ENCODE data around the gene UBXN2A. TPM values are rescaled to one million over a fixed set of nuclear protein-coding genes. Genes with fewer than 3 reads are reported as not detected.

UBXN2A gene, protein sequence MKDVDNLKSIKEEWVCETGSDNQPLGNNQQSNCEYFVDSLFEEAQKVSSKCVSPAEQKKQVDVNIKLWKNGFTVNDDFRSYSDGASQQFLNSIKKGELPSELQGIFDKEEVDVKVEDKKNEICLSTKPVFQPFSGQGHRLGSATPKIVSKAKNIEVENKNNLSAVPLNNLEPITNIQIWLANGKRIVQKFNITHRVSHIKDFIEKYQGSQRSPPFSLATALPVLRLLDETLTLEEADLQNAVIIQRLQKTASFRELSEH
- total RNA-seq = 8.8 and 9.3 TPM in 2 replicates

GRCh38 chr2:23939987-23940717, at the start of gene UBXN2A:
TSS of gene UBXN2A (plus strand) at chr2:23940463. CDS start at chr2:23958315, 17,852 bp downstream.

DNA sequence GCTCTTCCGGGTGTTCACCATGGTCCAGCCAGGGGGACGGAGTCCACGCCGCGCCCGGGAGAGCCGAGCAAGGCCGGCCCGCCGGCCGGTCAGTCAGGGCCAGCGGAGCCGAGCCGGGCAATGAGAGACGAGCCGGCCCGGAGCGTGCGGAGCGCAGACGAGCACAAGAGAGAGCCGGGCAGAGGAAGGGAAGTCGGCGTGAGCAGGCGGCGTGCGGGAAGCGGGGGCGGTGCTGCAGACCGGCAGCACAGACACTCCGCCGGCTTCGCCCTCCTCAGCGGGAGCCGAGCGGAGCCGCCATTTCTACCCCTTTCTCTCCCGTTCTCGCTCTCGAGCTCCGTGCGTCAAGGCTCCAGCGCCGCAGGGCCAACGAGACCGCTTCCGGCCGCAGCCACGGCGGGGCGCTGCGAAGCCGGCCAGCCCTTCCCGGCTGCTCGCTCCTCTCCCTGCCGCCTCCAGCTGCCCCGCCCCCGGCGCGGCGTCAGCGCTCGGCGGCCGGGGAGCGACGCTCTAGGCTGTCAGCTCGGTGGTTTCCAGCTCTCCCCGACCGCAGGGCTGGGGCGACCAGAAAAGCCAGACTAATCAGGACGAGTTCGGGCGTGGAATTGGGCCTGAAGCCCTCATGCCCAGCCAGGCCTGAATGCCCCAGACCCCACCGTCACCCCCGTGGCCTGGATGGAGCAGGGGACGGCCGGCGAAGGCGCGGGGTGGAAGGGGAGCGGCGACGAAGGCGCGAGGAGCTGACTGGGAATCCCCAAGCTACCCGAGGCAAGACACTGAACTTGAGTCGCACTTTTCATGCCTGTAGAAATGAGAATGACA, 13.3 kb upstream of the UBXN2A start, which contains the start of gene ATAD2B:
ATAD2B (minus strand) TSS at position 374 of the 822 bp plus-strand sequence; CDS start at position 21, 353 bp downstream.

GRCh38 chr2:24009680-24010476, 69.6 kb downstream of the UBXN2A start, which contains the start of gene MFSD2B:
TSS of gene MFSD2B (plus strand) at chr2:24010085. CDS start at chr2:24010097, 12 bp downstream.

DNA sequence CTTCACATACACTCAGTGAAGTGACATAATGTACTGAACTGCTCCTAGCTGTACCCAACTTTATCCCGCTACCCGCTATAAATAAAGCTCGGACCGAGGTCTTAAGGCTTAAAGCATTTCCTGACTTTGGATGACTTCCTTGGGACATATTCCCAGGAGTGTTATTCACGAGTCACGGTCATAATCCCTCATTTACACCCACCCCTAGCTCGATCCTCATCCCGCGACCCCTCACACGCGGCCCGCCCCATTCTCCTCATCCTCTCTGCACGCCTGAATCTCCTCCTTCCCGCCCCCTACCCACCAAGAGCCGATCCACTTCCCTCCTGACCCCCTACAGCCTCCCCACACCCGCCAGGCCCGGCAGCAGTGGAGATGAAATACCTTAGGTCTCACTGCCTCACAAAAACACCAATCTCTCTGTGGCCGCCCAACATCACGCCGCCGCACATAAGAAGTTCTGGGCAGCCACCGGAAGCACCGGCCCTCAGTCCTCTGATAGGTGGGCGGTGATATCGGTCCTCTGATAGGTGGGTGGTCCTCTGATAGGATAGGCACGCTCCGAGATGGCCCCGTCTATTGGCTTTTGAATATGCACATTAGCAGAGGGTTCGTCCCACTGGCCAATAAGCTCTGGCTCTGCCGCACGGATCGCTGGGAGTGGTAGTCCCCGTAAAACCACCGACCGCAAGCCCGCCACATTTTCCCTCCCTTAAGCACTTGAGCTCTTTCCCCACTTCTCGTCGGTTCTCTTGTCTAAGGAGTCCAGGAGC, 106.9 kb downstream of the UBXN2A start, which contains the start of gene WDCP:
WDCP (minus strand) TSS at position 462 of the 773 bp plus-strand sequence. CDS start 7,897 bp downstream, outside the sequence.

GRCh38 chr2:24049485-24050021, 109.3 kb downstream of the UBXN2A start, which contains the start of gene FKBP1B:
TSS of gene FKBP1B (plus strand) at chr2:24049741. CDS start at chr2:24049850, 109 bp downstream.

Other genes starting within 250 kb of the UBXN2A start
- gene ATAD2B, start 13.3 kb upstream of the UBXN2A start, total RNA-seq = 7.1 and 9.1 TPM in 2 replicates
- gene MFSD2B, start 69.6 kb downstream of the UBXN2A start, total RNA-seq = under 0.01 and 0.17 TPM in 2 replicates
- 6.9 and 7.3 TPM in 2 replicates for gene WDCP, start 106.9 kb downstream of the UBXN2A start, total RNA-seq
- gene FKBP1B, start 109.3 kb downstream of the UBXN2A start, total RNA-seq = 10.3 and 16.1 TPM in 2 replicates
- 129 and 151 TPM in 2 replicates for gene SF3B6, start 135.9 kb downstream of the UBXN2A start, total RNA-seq
- gene TP53I3, start 144.4 kb downstream of the UBXN2A start, total RNA-seq = 55.4 and 99.1 TPM in 2 replicates
- 0.43 and 0.63 TPM in 2 replicates for gene PFN4, start 182.9 kb downstream of the UBXN2A start, total RNA-seq
- gene FAM228B, start 183.0 kb downstream of the UBXN2A start, total RNA-seq = 6.1 and 10.6 TPM in 2 replicates
- 0.09 and 0.47 TPM in 2 replicates for gene FAM228A, start 234.6 kb downstream of the UBXN2A start, total RNA-seq

Measured in bronchial smooth muscle cell (primary cell).